HL-60 (cell line): ENCODE measurements around the gene MOK.

ENCODE experiments used
- DNase-seq, 2 experiments: peaks; one replicate each; pipeline ENCODE4 v3.0.0-alpha.2; 2010 to 2020; ENCODE audit warnings: low read depth in 1 of 2, low spot score in 1 of 2
- H3K27ac ChIP-seq: fragments of 250-450 bp; sonication (Bioruptor Pico); replicated peaks from 2 replicates; pipeline ENCODE4 v1.5.1; 2020; ENCODE audit warnings: mild to moderate bottlenecking, moderate library complexity
- H3K27me3 ChIP-seq: fragments of 250-450 bp; sonication (Bioruptor Pico); 2 replicates; pipeline ENCODE4 v1.5.1; 2021; ENCODE audit warnings: mild to moderate bottlenecking, moderate library complexity; ENCODE audit not compliant: insufficient read depth, poor library complexity, severe bottlenecking
- H3K4me3 ChIP-seq: replicated peaks from 2 replicates; pipeline ENCODE4 v1.5.1; 2011; ENCODE audit warnings: mild to moderate bottlenecking, control low read depth, low read length; ENCODE audit not compliant: insufficient read depth
- CTCF ChIP-seq: IDR thresholded peaks from one replicate; pipeline ENCODE4 v1.5.1; 2011; ENCODE audit warnings: low read length, control low read depth, inconsistent platforms; ENCODE audit not compliant: insufficient read depth
- GABPA ChIP-seq: IDR thresholded peaks from 2 replicates; pipeline ENCODE4 v1.6.1; 2012; ENCODE audit warnings: low read depth
- POLR2AphosphoS5 ChIP-seq: IDR thresholded peaks from 2 replicates; pipeline ENCODE4 v1.6.1; 2012; ENCODE audit warnings: low read depth
- SPI1 ChIP-seq: IDR thresholded peaks from 2 replicates; pipeline ENCODE4 v1.6.1; 2012; ENCODE audit warnings: low read depth, mild to moderate bottlenecking, borderline replicate concordance
- TF ChIP-seq, protein P1 (sequence below): IDR thresholded peaks from 2 replicates; pipeline ENCODE4 v1.6.1; 2012; ENCODE audit warnings: low read depth; ENCODE audit not compliant: insufficient replicate concordance

MOK gene

DNA sequence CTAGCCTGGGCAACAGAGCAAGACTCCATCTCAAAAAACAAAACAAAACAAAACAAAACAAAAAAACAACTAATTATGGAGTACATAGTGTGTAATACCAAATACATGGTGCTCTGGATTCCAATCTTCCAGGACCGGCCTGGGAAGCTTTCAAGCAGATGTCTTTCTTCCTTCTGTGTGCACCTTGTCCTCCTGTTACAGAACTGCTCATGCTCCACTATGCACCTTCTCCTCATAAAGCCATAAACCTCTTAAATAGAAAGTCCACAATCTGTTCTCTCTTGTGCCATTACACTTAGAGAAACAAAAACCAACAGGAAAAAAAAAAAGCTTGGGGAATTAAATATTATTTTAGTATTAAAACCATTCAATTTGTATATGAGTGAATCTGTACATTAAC is 12.5 kb downstream of the MOK start:
- H3K27me3 ChIP-seq, result no peaks in the 10 kb centered on the region
- H3K27ac ChIP-seq, result no peak overlapping the region
- H3K4me3 ChIP-seq, result no peak overlapping the region
- DNase-seq, result no peak
- TF ChIP-seq POLR2AphosphoS5 (no peak), SPI1 (no peak), CTCF (no peak), GABPA (no peak)
- TF ChIP-seq, protein P1, sequence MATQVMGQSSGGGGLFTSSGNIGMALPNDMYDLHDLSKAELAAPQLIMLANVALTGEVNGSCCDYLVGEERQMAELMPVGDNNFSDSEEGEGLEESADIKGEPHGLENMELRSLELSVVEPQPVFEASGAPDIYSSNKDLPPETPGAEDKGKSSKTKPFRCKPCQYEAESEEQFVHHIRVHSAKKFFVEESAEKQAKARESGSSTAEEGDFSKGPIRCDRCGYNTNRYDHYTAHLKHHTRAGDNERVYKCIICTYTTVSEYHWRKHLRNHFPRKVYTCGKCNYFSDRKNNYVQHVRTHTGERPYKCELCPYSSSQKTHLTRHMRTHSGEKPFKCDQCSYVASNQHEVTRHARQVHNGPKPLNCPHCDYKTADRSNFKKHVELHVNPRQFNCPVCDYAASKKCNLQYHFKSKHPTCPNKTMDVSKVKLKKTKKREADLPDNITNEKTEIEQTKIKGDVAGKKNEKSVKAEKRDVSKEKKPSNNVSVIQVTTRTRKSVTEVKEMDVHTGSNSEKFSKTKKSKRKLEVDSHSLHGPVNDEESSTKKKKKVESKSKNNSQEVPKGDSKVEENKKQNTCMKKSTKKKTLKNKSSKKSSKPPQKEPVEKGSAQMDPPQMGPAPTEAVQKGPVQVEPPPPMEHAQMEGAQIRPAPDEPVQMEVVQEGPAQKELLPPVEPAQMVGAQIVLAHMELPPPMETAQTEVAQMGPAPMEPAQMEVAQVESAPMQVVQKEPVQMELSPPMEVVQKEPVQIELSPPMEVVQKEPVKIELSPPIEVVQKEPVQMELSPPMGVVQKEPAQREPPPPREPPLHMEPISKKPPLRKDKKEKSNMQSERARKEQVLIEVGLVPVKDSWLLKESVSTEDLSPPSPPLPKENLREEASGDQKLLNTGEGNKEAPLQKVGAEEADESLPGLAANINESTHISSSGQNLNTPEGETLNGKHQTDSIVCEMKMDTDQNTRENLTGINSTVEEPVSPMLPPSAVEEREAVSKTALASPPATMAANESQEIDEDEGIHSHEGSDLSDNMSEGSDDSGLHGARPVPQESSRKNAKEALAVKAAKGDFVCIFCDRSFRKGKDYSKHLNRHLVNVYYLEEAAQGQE, result no peak

DNA sequence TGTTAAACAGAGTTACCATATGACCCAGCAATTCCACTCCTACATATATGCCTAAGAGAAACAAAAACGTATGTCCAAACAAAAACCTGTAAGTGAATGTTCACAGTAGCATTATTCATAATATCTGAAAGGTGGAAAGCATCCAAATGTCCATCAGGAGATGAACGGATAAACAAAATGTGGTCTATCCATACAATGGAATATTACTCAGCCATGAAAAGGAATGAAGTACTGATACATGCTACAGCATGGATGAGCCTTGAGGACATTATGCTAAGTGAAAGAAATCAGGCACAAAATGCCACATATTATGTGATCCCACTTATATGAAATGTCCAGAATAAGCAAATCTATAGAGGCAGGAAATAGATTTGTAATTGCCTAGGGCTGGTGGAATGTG is 16.8 kb downstream of the MOK start:
- DNase-seq, result no peak
- TF ChIP-seq, protein P1, result no peak
- no peak for TF ChIP-seq SPI1
- TF ChIP-seq POLR2AphosphoS5, result no peak
- Histone ChIP-seq H3K27ac (no peak overlapping the region), H3K27me3 (no peaks in the 10 kb centered on the region), H3K4me3 (no peak overlapping the region)

DNA sequence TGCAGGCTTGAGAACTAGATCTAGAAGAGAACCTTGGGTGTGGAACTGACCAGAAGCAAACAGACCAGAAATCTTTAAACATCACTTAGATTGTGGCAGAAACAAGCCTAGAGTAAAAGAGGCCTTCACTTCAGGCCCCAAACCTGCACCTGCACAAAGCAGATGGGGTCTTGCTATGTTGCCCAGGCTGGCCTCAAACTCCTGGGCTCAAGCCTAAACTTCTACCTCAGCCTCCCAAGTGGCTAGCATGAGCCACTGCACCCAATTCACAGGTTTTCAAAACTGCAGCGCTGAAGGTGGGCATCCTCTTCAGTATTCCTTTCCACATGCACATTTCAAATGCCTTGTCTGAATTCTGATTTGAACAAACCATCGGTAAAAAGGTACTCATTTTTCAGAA is 19.9 kb downstream of the MOK start:
- TF ChIP-seq CTCF, result no peak
- no peak for TF ChIP-seq GABPA
- no peak for TF ChIP-seq POLR2AphosphoS5
- TF ChIP-seq, protein P1, result no peak
- TF ChIP-seq SPI1, result no peak
- H3K27me3 ChIP-seq, result no peaks in the 10 kb centered on the region
- DNase-seq, result no peak
- H3K4me3 ChIP-seq, result no peak overlapping the region
- H3K27ac ChIP-seq, result no peak overlapping the region

DNA sequence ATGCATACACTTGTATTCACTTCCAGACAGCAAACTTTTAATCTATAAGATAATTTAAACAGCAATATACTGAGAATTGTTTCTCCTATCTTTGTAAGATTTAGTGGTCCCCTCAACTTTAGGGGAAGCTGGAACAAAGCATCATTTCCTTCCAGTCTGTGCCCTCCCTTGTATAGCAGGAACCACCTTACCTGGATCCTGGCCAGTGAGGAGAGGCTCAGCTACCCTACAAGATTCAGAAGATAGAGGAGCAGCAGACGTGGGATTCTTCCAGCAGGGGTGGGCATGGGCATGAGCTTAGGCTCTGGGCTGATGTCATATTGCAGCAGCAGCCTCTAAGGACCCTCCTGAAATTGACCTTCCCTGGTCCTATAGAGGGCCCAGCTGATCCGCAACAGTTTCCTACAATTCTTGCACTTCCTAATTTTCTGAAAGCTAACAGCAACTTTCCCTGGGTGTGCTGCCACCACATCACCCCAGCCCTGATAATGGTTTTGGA is 21.3 kb downstream of the MOK start:
- TF ChIP-seq GABPA (no peak), SPI1 (no peak), POLR2AphosphoS5 (no peak), CTCF (no peak)
- TF ChIP-seq, protein P1, result no peak
- H3K27ac ChIP-seq, result no peak overlapping the region
- H3K27me3 ChIP-seq, result no peaks in the 10 kb centered on the region
- H3K4me3 ChIP-seq, result no peak overlapping the region
- no peak for DNase-seq
